ENCODE results near the gene SH3BP4. TPM values are rescaled to one million over a fixed set of nuclear protein-coding genes. Genes with fewer than 3 reads are reported as not detected.

SH3BP4 gene
- total and polyA plus RNA-seq, 7 donors: 4.8 to 22.8 (median 14.0) TPM

GRCh38 chr2:235034265-235035118 lies 82.7 kb downstream of the SH3BP4 start:
- no peak for DNase-seq
- Histone ChIP-seq H3K27me3 (no peaks in the 10 kb centered on the region), H3K9me3 (no peaks in the 10 kb centered on the region), H3K4me1 (peaks cover 0 to 13% (median 6%) of the 10 kb centered on the region in 4 donors), H3K4me3 (no peak overlapping the region), H3K27ac (no peak overlapping the region), H3K36me3 (no peaks in the 10 kb centered on the region)
- TF ChIP-seq CTCF (IDR thresholded peaks at IDR 0.05): no peak
- no peak for TF ChIP-seq EP300 (IDR thresholded peaks at IDR 0.05)
- no peak for TF ChIP-seq POLR2A (IDR thresholded peaks at IDR 0.05)
- no peak for TF ChIP-seq POLR2AphosphoS5 (IDR thresholded peaks at IDR 0.05)
- WGBS, 2 donors: 93 to 94% methylated on average over 30 of the region's 30 CpGs
- intact Hi-C loops (cut with DNase I): no loop called here

- 92 to 96% methylated on average over 8 of the region's 8 CpGs for WGBS, 2 donors
- intact Hi-C loops (cut with DNase I): no loop called here
These were observed 85.9 kb downstream of the SH3BP4 start for GRCh38 chr2:235037604-235038166.

GRCh38 chr2:235041221-235041917 lies 89.6 kb downstream of the SH3BP4 start:
- TF ChIP-seq CTCF (IDR thresholded peaks at IDR 0.05) (no peak), POLR2AphosphoS5 (IDR thresholded peaks at IDR 0.05) (no peak), POLR2A (IDR thresholded peaks at IDR 0.05) (no peak), EP300 (IDR thresholded peaks at IDR 0.05) (no peak)
- H3K9me3 ChIP-seq: no peaks in the 10 kb centered on the region
- H3K27ac ChIP-seq: no peak overlapping the region
- intact Hi-C loops (cut with DNase I): no loop called here
- no peaks in the 10 kb centered on the region for H3K4me1 ChIP-seq
- no peak overlapping the region for H3K4me3 ChIP-seq
- no peak for DNase-seq
- H3K27me3 ChIP-seq: no peaks in the 10 kb centered on the region
- peaks cover 4 to 39% (median 19%) of the 10 kb centered on the region in 4 donors for H3K36me3 ChIP-seq
- WGBS, 2 donors: 93 to 95% methylated on average over 31 of the region's 31 CpGs

More at GRCh38 chr2:235037604-235038166, 85.9 kb downstream of the SH3BP4 start:
- TF ChIP-seq POLR2A (IDR thresholded peaks at IDR 0.05) (no peak), POLR2AphosphoS5 (IDR thresholded peaks at IDR 0.05) (no peak), EP300 (IDR thresholded peaks at IDR 0.05) (no peak), CTCF (IDR thresholded peaks at IDR 0.05) (no peak)
- no peaks in the 10 kb centered on the region for H3K4me1 ChIP-seq
- no peak overlapping the region for H3K27ac ChIP-seq
- peaks cover under 1 to 22% (median 18%) of the 10 kb centered on the region in 4 donors for H3K36me3 ChIP-seq
- peak; percentile 8 for DNase-seq
- H3K4me3 ChIP-seq: no peak overlapping the region
- no peaks in the 10 kb centered on the region for H3K27me3 ChIP-seq
- no peaks in the 10 kb centered on the region for H3K9me3 ChIP-seq

GRCh38 chr2:235041918-235042575 lies 90.2 kb downstream of the SH3BP4 start:
- H3K4me1 ChIP-seq: no peaks in the 10 kb centered on the region
- TF ChIP-seq POLR2A (IDR thresholded peaks at IDR 0.05): no peak
- TF ChIP-seq EP300 (IDR thresholded peaks at IDR 0.05): no peak
- TF ChIP-seq CTCF (IDR thresholded peaks at IDR 0.05): no peak
- H3K27ac ChIP-seq: no peak overlapping the region
- H3K4me3 ChIP-seq: no peak overlapping the region
- intact Hi-C loops (cut with DNase I): no loop called here
- WGBS, 2 donors: 95 to 96% methylated on average over 25 of the region's 25 CpGs
- H3K36me3 ChIP-seq: peaks cover 4 to 39% (median 19%) of the 10 kb centered on the region in 4 donors
- H3K27me3 ChIP-seq: no peaks in the 10 kb centered on the region
- DNase-seq: no peak
- no peaks in the 10 kb centered on the region for H3K9me3 ChIP-seq
